Fibroblast of mammary gland (primary cell): Measurements from ENCODE around the gene KRTAP10-3.

Source experiments
- DNase-seq: peaks from one replicate; pipeline ENCODE4 v3.0.0-alpha.2; 2010; ENCODE audit warnings: low read depth
- H3K4me3 ChIP-seq: 2 replicates; pipeline ENCODE4 v1.5.1; 2011; ENCODE audit warnings: low read depth, mild to moderate bottlenecking, low read length, moderate library complexity; ENCODE audit not compliant: control insufficient read depth
- TF ChIP-seq, protein P1 (sequence below): conservative IDR thresholded peaks from 2 replicates; pipeline ENCODE4 v1.5.1; 2011; ENCODE audit warnings: low read depth, low read length, inconsistent platforms; ENCODE audit not compliant: control insufficient read depth, insufficient read depth

KRTAP10-3 gene

DNA sequence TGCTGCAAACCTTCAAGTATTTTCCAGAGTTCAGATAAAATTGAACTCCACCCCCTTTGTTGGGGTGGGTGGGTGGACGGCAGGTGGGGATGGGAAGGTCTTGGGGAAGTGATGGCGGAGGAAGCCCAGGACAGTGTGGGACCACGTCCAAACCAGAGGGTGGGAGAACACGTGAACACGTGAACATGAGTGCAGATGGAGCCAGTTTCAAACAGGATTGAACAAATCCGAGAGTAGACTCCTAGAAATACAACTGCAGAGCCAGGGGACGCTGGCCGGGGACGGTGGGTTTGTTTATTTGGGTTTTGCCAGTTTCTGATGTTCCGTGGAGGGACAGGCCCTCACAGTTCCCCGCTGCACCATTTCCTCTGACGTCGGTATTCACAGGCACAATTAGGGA lies 10.2 kb downstream of the KRTAP10-3 start:
- H3K4me3 ChIP-seq, result no peak overlapping the region
- TF ChIP-seq, protein P1, sequence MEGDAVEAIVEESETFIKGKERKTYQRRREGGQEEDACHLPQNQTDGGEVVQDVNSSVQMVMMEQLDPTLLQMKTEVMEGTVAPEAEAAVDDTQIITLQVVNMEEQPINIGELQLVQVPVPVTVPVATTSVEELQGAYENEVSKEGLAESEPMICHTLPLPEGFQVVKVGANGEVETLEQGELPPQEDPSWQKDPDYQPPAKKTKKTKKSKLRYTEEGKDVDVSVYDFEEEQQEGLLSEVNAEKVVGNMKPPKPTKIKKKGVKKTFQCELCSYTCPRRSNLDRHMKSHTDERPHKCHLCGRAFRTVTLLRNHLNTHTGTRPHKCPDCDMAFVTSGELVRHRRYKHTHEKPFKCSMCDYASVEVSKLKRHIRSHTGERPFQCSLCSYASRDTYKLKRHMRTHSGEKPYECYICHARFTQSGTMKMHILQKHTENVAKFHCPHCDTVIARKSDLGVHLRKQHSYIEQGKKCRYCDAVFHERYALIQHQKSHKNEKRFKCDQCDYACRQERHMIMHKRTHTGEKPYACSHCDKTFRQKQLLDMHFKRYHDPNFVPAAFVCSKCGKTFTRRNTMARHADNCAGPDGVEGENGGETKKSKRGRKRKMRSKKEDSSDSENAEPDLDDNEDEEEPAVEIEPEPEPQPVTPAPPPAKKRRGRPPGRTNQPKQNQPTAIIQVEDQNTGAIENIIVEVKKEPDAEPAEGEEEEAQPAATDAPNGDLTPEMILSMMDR, result no peak
- DNase-seq, result no peak

DNA sequence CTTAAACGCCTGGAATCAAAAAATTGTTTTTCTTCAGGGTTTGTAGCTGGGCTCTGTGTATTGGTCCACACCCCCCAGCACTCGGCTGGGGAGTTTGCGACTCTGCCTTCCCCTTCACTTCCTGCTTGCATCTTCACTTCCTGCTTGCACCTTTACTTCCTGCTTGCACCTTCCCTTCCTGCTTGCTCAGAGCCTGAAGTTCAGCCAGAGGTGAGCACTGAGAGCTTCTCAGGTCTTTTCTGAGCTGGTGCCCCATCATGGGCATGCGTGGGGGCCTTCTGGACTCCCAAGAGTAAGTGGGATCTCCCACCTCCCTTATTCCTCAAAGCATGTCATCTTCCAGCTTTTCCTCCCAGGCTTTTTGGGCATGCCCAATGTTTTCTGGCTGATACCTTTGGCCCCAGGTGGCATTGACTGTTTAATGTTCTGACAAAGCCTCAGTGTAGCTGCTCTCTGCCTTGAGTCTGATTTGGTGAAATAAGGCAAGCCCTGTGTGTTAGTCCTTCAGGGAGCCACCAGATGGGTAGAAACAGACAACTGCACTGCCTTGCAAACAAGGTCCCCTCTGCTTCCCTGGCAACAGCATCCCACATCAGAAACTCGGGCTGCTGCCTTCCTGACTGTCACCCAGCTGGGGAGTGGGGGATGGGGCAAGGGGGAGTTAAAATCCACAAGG lies 10.8 kb downstream of the KRTAP10-3 start:
- H3K4me3 ChIP-seq, result no peak overlapping the region
- TF ChIP-seq, protein P1, result no peak
- DNase-seq, result no peak

DNA sequence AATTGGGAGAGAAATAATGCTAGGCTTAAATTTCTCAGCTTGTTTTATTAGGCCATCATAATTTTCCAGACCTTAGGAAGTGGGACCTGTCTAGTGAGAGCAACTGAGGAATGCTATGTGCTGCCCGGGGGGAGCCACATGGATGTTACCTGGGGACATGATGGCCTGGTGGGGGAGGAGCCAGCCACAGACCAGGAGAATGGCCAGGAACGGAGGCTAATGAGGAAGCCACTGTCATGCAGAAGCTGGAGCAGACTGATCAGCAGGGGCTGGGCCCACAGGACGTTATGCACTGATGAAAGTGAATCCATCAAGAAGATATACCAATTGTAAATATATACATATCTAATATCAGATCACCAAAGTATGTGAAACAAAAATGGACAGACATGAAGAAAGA lies 14.0 kb downstream of the KRTAP10-3 start:
- DNase-seq, result no peak
- no peak overlapping the region for H3K4me3 ChIP-seq
- TF ChIP-seq, protein P1, result no peak

DNA sequence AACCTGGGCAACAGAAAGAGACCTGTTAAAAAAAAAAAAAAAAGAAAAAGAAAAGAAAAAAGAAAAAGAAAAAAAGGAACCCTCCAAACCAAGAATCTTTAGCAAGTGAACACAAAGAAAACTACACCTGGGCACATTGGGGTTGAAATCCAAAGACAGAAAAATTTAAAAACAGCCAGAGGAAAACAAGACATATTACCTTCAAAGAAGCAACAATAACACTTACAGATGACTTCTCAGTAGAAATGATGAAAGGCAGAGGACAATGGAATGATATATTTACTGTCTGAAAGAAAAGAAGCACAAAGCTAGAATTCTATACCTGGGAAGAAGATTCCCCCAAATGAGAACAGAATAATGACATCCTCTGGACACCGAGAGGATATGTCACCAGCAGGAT lies 15.9 kb downstream of the KRTAP10-3 start:
- TF ChIP-seq, protein P1, result no peak
- no peak overlapping the region for H3K4me3 ChIP-seq
- no peak for DNase-seq

DNA sequence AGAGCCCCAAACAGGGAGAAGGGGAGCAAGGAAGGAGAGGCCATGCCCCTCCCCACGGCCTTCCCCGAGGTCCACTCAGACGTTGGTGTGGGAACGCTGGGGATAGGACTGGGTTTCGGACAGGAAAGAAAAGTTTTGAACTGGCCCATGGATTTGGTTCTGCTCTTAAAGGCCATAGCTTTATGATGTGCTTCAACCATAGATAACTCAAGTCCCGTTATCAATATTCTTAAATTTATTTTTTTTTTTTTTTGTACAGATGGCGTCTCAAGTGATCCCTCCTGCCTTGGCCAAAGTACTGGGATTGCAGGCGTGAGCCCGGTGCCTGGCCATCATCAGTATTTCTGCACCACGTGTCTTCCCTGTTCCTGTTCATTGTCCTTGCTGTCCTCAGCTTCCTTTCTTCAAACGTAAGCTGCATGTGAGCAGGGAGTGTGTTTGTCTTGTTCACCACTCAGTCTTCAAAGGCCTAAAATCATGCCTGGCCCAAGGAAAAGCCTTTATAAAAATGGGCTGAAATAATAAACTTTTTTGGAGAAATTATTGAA lies 17.8 kb downstream of the KRTAP10-3 start:
- TF ChIP-seq, protein P1, result no peak
- H3K4me3 ChIP-seq, result no peak overlapping the region
- DNase-seq, result no peak

DNA sequence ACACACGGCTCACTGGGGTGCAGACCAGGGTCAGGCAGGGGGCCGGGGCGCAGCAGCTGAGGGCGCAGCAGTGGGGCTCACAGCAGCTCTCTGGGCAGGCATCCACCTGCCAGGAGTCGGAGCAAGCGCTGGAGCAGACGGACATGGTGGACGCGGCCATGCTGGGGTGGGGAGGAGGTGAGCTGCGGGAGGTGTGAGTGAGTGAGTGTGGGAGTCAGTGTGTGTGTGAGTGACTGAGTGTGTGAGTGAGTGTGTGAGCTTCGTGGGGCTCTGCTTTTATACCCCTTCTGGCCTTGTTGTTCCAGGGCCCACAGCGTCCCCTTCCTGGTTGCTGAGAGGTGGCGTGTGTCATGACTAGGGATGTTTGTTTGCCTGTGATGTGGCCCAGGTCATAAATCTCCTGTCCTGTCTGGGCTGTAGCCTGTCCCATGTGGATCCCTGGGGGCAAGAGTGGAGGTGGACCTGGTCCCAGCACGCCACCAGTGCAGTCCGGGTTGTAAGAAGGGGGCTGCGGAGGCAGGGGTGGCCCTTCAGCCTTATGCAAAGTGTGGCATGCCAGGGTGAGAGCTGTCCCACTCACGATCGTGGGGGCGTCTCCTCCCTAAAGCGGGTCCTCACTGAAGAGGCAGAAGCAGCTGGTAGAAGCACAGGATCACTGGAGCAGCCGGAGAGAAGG lies 18.5 kb downstream of the KRTAP10-3 start, which contains the start of gene KRTAP10-1:
Gene KRTAP10-1, minus strand, starts transcription at position 205 of the 676 bp plus-strand sequence. Its CDS starts 45 bp downstream, at position 160.
- TF ChIP-seq, protein P1, result no peak
- no peak within 1 kb of the TSS for H3K4me3 ChIP-seq
- no peak for DNase-seq
